H1 (cell line): ENCODE data around the gene GRIA4. TPM values are rescaled to one million over a fixed set of nuclear protein-coding genes. Genes with fewer than 3 reads are reported as not detected.

Source experiments
- CTCF ChIA-PET: fragments of 300-600 bp; sonication (Branson Sonifier 250); formaldehyde crosslinking; loops from one replicate; lab custom pipeline; 2021; ENCODE audit not compliant: partially characterized antibody; lab: Charles Lee
- POLR2A ChIA-PET: fragments of 300-600 bp; sonication (Branson Sonifier 250); formaldehyde crosslinking; loops from one replicate; lab custom pipeline; 2021; ENCODE audit warnings: inconsistent platforms; ENCODE audit not compliant: partially characterized antibody; lab: Charles Lee
- DNase-seq, 2 experiments: peaks; one replicate each; pipeline versions ENCODE4 v3.0.0 to v3.0.0-alpha.2; 2010 to 2022; ENCODE audit warnings: low spot score in 2 of 2, low read depth in 1 of 2, mixed read lengths in 1 of 2
- FAIRE-seq: peaks from 2 replicates; lab custom pipeline; 2011; peaks lifted over from hg19 to GRCh38; lab: Jason Lieb, UNC
- H2AFZ ChIP-seq: 2 replicates; pipeline ENCODE4 v1.8.1; 2012; ENCODE audit warnings: low read length, inconsistent platforms
- H2AK5ac ChIP-seq: 2 replicates; pipeline ENCODE4 v1.6.1; 2013; ENCODE audit warnings: low read depth, low read length
- H2BK120ac ChIP-seq: replicated peaks from 2 replicates; pipeline ENCODE3; 2013; ENCODE audit warnings: low read depth, low read length, inconsistent platforms
- H2BK12ac ChIP-seq: 2 replicates; pipeline ENCODE4 v1.6.1; 2013; ENCODE audit warnings: low read depth, low read length
- H2BK15ac ChIP-seq: 2 replicates; pipeline ENCODE4 v1.6.1; 2013; ENCODE audit warnings: low read length
- H2BK20ac ChIP-seq: 2 replicates; pipeline ENCODE4 v1.6.1; 2013; ENCODE audit warnings: low read length
- H2BK5ac ChIP-seq: 2 replicates; pipeline ENCODE4 v1.6.1; 2013; ENCODE audit warnings: low read depth, low read length
- H3K14ac ChIP-seq: 2 replicates; pipeline ENCODE4 v1.6.1; 2013; ENCODE audit warnings: inconsistent platforms; ENCODE audit not compliant: insufficient read length
- H3K18ac ChIP-seq: 2 replicates; pipeline ENCODE4 v1.6.1; 2013; ENCODE audit warnings: low read length; ENCODE audit errors: extremely low read depth
- H3K23ac ChIP-seq: 2 replicates; pipeline ENCODE4 v1.6.1; 2013; ENCODE audit warnings: inconsistent platforms; ENCODE audit not compliant: insufficient read length
- H3K23me2 ChIP-seq: 2 replicates; pipeline ENCODE4 v1.6.1; 2013; ENCODE audit warnings: low read depth, low read length
- H3K27ac ChIP-seq: 2 replicates; pipeline ENCODE4 v1.6.1; 2011; ENCODE audit warnings: low read depth, low read length, inconsistent platforms
- H3K27me3 ChIP-seq, 4 experiments: replicated peaks in 1 of 4; 1 replicate in 1 of 4; 2 replicates in 3 of 4; pipeline versions ENCODE4 v1.6.1 to v1.8.1; 2011 to 2013; ENCODE audit warnings: low read length in 3 of 4, mild to moderate bottlenecking in 3 of 4, inconsistent platforms in 2 of 4, mixed read lengths in 2 of 4, moderate library complexity in 1 of 4; ENCODE audit not compliant: control insufficient read depth in 3 of 4, insufficient read depth in 3 of 4; ENCODE audit errors: extremely low read depth in 1 of 4
- H3K36me3 ChIP-seq, 4 experiments: 2 replicates each; pipeline versions ENCODE4 v1.6.1 to v1.8.1; 2011 to 2013; ENCODE audit warnings: mild to moderate bottlenecking in 4 of 4, low read length in 3 of 4, moderate library complexity in 2 of 4, control low read depth in 1 of 4, inconsistent platforms in 1 of 4; ENCODE audit not compliant: insufficient read depth in 4 of 4, control insufficient read depth in 2 of 4
- H3K4ac ChIP-seq: replicated peaks from 2 replicates; pipeline ENCODE3; 2013; ENCODE audit warnings: low read length, low read depth, mixed read lengths, inconsistent platforms; ENCODE audit not compliant: insufficient read length
- H3K4me1 ChIP-seq, 4 experiments: replicated peaks in 1 of 4; 1 replicate in 1 of 4; 2 replicates in 3 of 4; pipeline versions ENCODE4 v1.6.1 to v1.8.1; 2011 to 2013; ENCODE audit warnings: low read length in 3 of 4, inconsistent platforms in 2 of 4, mixed read lengths in 1 of 4; ENCODE audit not compliant: insufficient read depth in 4 of 4, control insufficient read depth in 3 of 4
- H3K4me2 ChIP-seq, 2 experiments: 2 replicates each; pipeline versions ENCODE4 v1.6.1 to v1.8.1; 2011 to 2013; ENCODE audit warnings: low read depth in 2 of 2, low read length in 2 of 2, control low read depth in 1 of 2, inconsistent platforms in 1 of 2, mild to moderate bottlenecking in 1 of 2; ENCODE audit not compliant: insufficient read depth in 1 of 2
- H3K4me3 ChIP-seq, 4 experiments: fragments of 200-600, 300-600 bp in 1 of 4; sonication (generic), shearing (Covaris generic), sonication (Bioruptor Twin) in 1 of 4; 2 replicates each; pipeline versions ENCODE4 v1.5.1 to v1.8.1; 2011 to 2016; ENCODE audit warnings: low read length in 4 of 4, low read depth in 3 of 4, control low read depth in 2 of 4, inconsistent platforms in 2 of 4, mild to moderate bottlenecking in 2 of 4, mixed read lengths in 1 of 4, moderate library complexity in 1 of 4; ENCODE audit not compliant: insufficient read depth in 2 of 4; ENCODE audit errors: extremely low read depth in 1 of 4
- H3K56ac ChIP-seq: replicated peaks from 2 replicates; pipeline ENCODE3; 2013; ENCODE audit warnings: low read depth, mild to moderate bottlenecking, mixed read lengths, low read length, inconsistent platforms; ENCODE audit not compliant: insufficient read length
- H3K79me1 ChIP-seq: 2 replicates; pipeline ENCODE4 v1.6.1; 2013; ENCODE audit warnings: low read depth, low read length, control low read depth
- H3K79me2 ChIP-seq, 2 experiments: 2 replicates each; pipeline versions ENCODE4 v1.6.1 to v1.8.1; 2012 to 2013; ENCODE audit warnings: low read length in 2 of 2, mild to moderate bottlenecking in 2 of 2, inconsistent platforms in 1 of 2; ENCODE audit not compliant: insufficient read depth in 2 of 2, control insufficient read depth in 1 of 2
- H3K9ac ChIP-seq, 4 experiments: replicated peaks in 1 of 4; 1 replicate in 1 of 4; 2 replicates in 3 of 4; pipeline versions ENCODE4 v1.6.1 to v1.8.1; 2011 to 2013; ENCODE audit warnings: low read depth in 3 of 4, low read length in 3 of 4, control low read depth in 2 of 4, mild to moderate bottlenecking in 2 of 4, moderate library complexity in 2 of 4, inconsistent platforms in 1 of 4; ENCODE audit errors: extremely low read depth in 1 of 4
- H3K9me3 ChIP-seq, 2 experiments: 2 replicates each; pipeline versions ENCODE4 v1.6.1 to v1.8.1; 2012 to 2013; ENCODE audit warnings: mild to moderate bottlenecking in 2 of 2, moderate library complexity in 2 of 2, control low read depth in 1 of 2, inconsistent platforms in 1 of 2, low read depth in 1 of 2, low read length in 1 of 2, mixed read lengths in 1 of 2; ENCODE audit not compliant: insufficient read depth in 2 of 2
- H4K20me1 ChIP-seq, 2 experiments: replicated peaks in 1 of 2; 2 replicates each; pipeline versions ENCODE3 to v1.8.1; 2011 to 2013; ENCODE audit warnings: inconsistent platforms in 2 of 2, low read length in 2 of 2, mild to moderate bottlenecking in 1 of 2; ENCODE audit not compliant: insufficient read depth in 2 of 2, control insufficient read depth in 1 of 2
- H4K5ac ChIP-seq: 2 replicates; pipeline ENCODE4 v1.6.1; 2013; ENCODE audit warnings: low read length, low read depth, mixed read lengths, inconsistent platforms; ENCODE audit not compliant: insufficient read length
- H4K8ac ChIP-seq: 2 replicates; pipeline ENCODE4 v1.8.0; 2013; ENCODE audit warnings: mild to moderate bottlenecking, moderate library complexity, low read length, inconsistent platforms; ENCODE audit not compliant: insufficient read depth; ENCODE audit errors: extremely low read depth
- H4K91ac ChIP-seq: replicated peaks from 2 replicates; pipeline ENCODE3; 2013; ENCODE audit warnings: low read length, mixed read lengths, inconsistent platforms; ENCODE audit not compliant: insufficient read length
- BACH1 ChIP-seq: IDR thresholded peaks from 2 replicates; pipeline ENCODE4 v1.6.1; 2012; ENCODE audit warnings: low read length, improper control_type of control experiment
- CEBPB ChIP-seq: IDR thresholded peaks from 2 replicates; pipeline ENCODE4 v1.6.1; 2012; ENCODE audit warnings: low read depth, low read length
- JUND ChIP-seq: IDR thresholded peaks from 2 replicates; pipeline ENCODE4 v1.6.1; 2011; ENCODE audit warnings: mild to moderate bottlenecking, improper control_type of control experiment, low read length
- MAX ChIP-seq: IDR thresholded peaks from 2 replicates; pipeline ENCODE4 v1.6.1; 2012; ENCODE audit warnings: inconsistent platforms
- NANOG ChIP-seq: IDR thresholded peaks from 2 replicates; pipeline ENCODE4 v1.6.1; 2011; ENCODE audit warnings: low read length, low read depth, mild to moderate bottlenecking, inconsistent platforms; ENCODE audit not compliant: insufficient read depth, poor library complexity, severe bottlenecking
- PHF8 ChIP-seq: fragments of 200-600 bp; sonication (generic); conservative IDR thresholded peaks from 2 replicates; pipeline ENCODE4 v1.7.1; 2012; ENCODE audit warnings: low read depth, mild to moderate bottlenecking, inconsistent platforms, low read length, moderate library complexity
- POU5F1 ChIP-seq: IDR thresholded peaks from 2 replicates; pipeline ENCODE4 v1.6.1; 2011; ENCODE audit warnings: low read depth, mild to moderate bottlenecking, low read length, moderate library complexity
- RAD21 ChIP-seq, 2 experiments: IDR thresholded peaks in 1 of 2; conservative IDR thresholded peaks in 1 of 2; 2 replicates each; pipeline ENCODE4 v1.6.1; 2011; ENCODE audit warnings: low read depth in 2 of 2, low read length in 2 of 2, improper control_type of control experiment in 1 of 2, inconsistent platforms in 1 of 2, mild to moderate bottlenecking in 1 of 2, moderate library complexity in 1 of 2
- RBBP5 ChIP-seq: IDR thresholded peaks from 2 replicates; pipeline ENCODE4 v1.7.1; 2012; ENCODE audit warnings: low read depth, mild to moderate bottlenecking, inconsistent platforms, low read length, moderate library complexity, borderline replicate concordance
- RNF2 ChIP-seq: fragments of 200-900, 300-1000 bp; sonication (generic); IDR thresholded peaks from 2 replicates; pipeline ENCODE4 v1.7.1; 2016; ENCODE audit warnings: borderline replicate concordance, low read depth, mild to moderate bottlenecking, antibody characterized with exemption, low read length; ENCODE audit not compliant: poor library complexity, severe bottlenecking; ENCODE audit errors: missing control alignments
- SP1 ChIP-seq: IDR thresholded peaks from 2 replicates; pipeline ENCODE4 v1.6.1; 2011; ENCODE audit warnings: low read depth, low read length
- SP4 ChIP-seq: IDR thresholded peaks from 2 replicates; pipeline ENCODE4 v1.6.1; 2012; ENCODE audit warnings: low read length, inconsistent platforms
- SUZ12 ChIP-seq: fragments of 200-600 bp; sonication (generic); IDR thresholded peaks from 2 replicates; pipeline ENCODE4 v1.6.1; 2012; ENCODE audit warnings: mild to moderate bottlenecking, inconsistent platforms, low read length, moderate library complexity, mixed read lengths
- YY1 ChIP-seq: IDR thresholded peaks from 2 replicates; pipeline ENCODE4 v1.6.1; 2011; ENCODE audit warnings: low read depth, mild to moderate bottlenecking, low read length
- ZNF274 ChIP-seq: IDR thresholded peaks from 2 replicates; pipeline ENCODE4 v1.7.0; 2012; ENCODE audit warnings: low read length, borderline replicate concordance; ENCODE audit errors: extremely low read depth
- WGBS, 2 experiments: shearing (Covaris generic) in 1 of 2; methylation state at CpG; one replicate each; pipeline versions ENCODE4 v1.1.6 to v1.1.7; 2013 to 2015; ENCODE audit warnings: low lambda C conversion rate in 2 of 2, mixed read lengths in 2 of 2, inconsistent platforms in 1 of 2, low coverage in 1 of 2, missing lambda C conversion rate in 1 of 2; ENCODE audit not compliant: insufficient replicate concordance in 2 of 2, insufficient coverage in 1 of 2, insufficient read length in 1 of 2; ENCODE audit errors: extremely low coverage in 1 of 2, missing lambda C conversion rate in 1 of 2; 5-methylcytosine and 5-hydroxymethylcytosine counted together
- polyA plus RNA-seq, 7 experiments: library from polyadenylated mRNA; depleted of rRNA in 3 of 7; stranded (reverse) in 5 of 7; unstranded in 2 of 7; fragments of >200 nt in 5 of 7; fragments of 200-250 nt in 2 of 7; gene quantifications; 1 replicate in 5 of 7; 2 replicates in 1 of 7; 4 replicates in 1 of 7; pipeline versions ENCODE4 v1.2.1 to v1.2.3, GENCODE V29; 2011 to 2013; ENCODE audit warnings: missing spikeins in 2 of 7, mixed read lengths in 2 of 7
- total RNA-seq: library from RNA; stranded (reverse); fragmentation: NEBNext Ultra II Directional; extraction: Animal tissue kit (Norgen Biotek cat#: 25700); gene quantifications from 2 replicates; pipeline ENCODE4 v1.2.1, GENCODE V29; 2021

GRIA4 gene
- total and polyA plus RNA-seq, 2 of the 8 experiments (the other 6 are each of a cell fraction or from before 2014, with no cell fraction given) = 12.5 to 21.8 TPM

GRCh38 chr11:105911454-105911853 is 301.6 kb downstream of the GRIA4 start:
- no peak overlapping the region for H3K56ac ChIP-seq
- H2AK5ac ChIP-seq = no peak overlapping the region
- ChIA-PET CTCF (no interaction called here), POLR2A (no interaction called here)
- no peak overlapping the region for H3K23ac ChIP-seq
- DNase-seq = no peak
- H3K79me2 ChIP-seq = no peaks in the 10 kb centered on the region
- no peak overlapping the region for H4K5ac ChIP-seq
- no peak overlapping the region for H3K4me2 ChIP-seq
- no peak overlapping the region for H2BK20ac ChIP-seq
- H4K8ac ChIP-seq = no peak overlapping the region
- H3K18ac ChIP-seq = no peak overlapping the region
- no peak overlapping the region for H2BK120ac ChIP-seq
- TF ChIP-seq CEBPB = no peak
- no peak for TF ChIP-seq PHF8
- no peak for TF ChIP-seq ZNF274
- no peak for TF ChIP-seq POU5F1
- TF ChIP-seq SUZ12 = no peak
- TF ChIP-seq SP4 = no peak
- TF ChIP-seq RNF2 = no peak
- TF ChIP-seq JUND = no peak
- no peak for TF ChIP-seq MAX
- no peak for TF ChIP-seq BACH1
- TF ChIP-seq YY1 = no peak
- no peak for TF ChIP-seq SP1
- no peak for TF ChIP-seq RAD21 (IDR thresholded peaks at IDR 0.05 in 1 of 2, conservative IDR thresholded peaks at IDR 0.05 in 1 of 2; ENCODE audit: low read depth in 2 of 2, low read length in 2 of 2)
- TF ChIP-seq NANOG = no peak
- TF ChIP-seq RBBP5 = no peak
- H3K4ac ChIP-seq = no peak overlapping the region
- WGBS, 2 experiments = 100% methylated on average over 1 of the region's 1 CpG; no CpG with 5 or more reads in 1 of the 2 experiments
- no peak overlapping the region for H3K14ac ChIP-seq
- H3K27me3 ChIP-seq = peaks cover 0 to 1% (median 0%) of the 10 kb centered on the region in 4 experiments; a peak in 1 of 7 replicates
- H2BK15ac ChIP-seq = no peak overlapping the region
- no peaks in the 10 kb centered on the region for H3K23me2 ChIP-seq
- no peaks in the 10 kb centered on the region for H3K79me1 ChIP-seq
- H4K91ac ChIP-seq = no peak overlapping the region
- H3K4me1 ChIP-seq = peaks cover 0 to 7% (median 0%) of the 10 kb centered on the region in 4 experiments; a peak in 2 of 7 replicates
- no peak overlapping the region for H3K4me3 ChIP-seq
- no peak overlapping the region for H3K9ac ChIP-seq
- no peaks in the 10 kb centered on the region for H3K36me3 ChIP-seq
- no peak overlapping the region for H2BK5ac ChIP-seq
- H2BK12ac ChIP-seq = no peak overlapping the region
- FAIRE-seq = no peak
- no peak overlapping the region for H3K27ac ChIP-seq
- no peaks in the 10 kb centered on the region for H3K9me3 ChIP-seq
- H2AFZ ChIP-seq = no peak overlapping the region
- H4K20me1 ChIP-seq = no peaks in the 10 kb centered on the region
